HEK293 (cell line): ENCODE data around the gene TRIM47.
A peak's percentile ranks its signal among the peaks of the same experiment; 100 is the strongest.
"Not testable (repeated sequence)": the region's sequence is repeated elsewhere in the genome, so short reads cannot be mapped to it uniquely, and the experiment has no call there.

Experiments used
- CTCF ChIP-seq: fragments of 450-650 bp; formaldehyde crosslinking; IDR thresholded peaks from 2 replicates; pipeline ENCODE4 v1.5.1; 2016; ENCODE audit warnings: missing biosample characterization, missing genetic modification characterization
- KLF1 ChIP-seq: fragments of 450-650 bp; formaldehyde crosslinking; IDR thresholded peaks from 2 replicates; pipeline ENCODE4 v1.5.1; 2016; ENCODE audit warnings: missing biosample characterization, missing genetic modification characterization
- MZF1 ChIP-seq: fragments of 450-650 bp; formaldehyde crosslinking; IDR thresholded peaks from 2 replicates; pipeline ENCODE4 v1.5.1; 2017; ENCODE audit warnings: missing biosample characterization, missing genetic modification characterization, borderline replicate concordance
- ZNF112 ChIP-seq: fragments of 450-650 bp; formaldehyde crosslinking; IDR thresholded peaks from 2 replicates; pipeline ENCODE4 v1.5.0; 2017; ENCODE audit warnings: missing biosample characterization, missing genetic modification characterization
- ZNF571 ChIP-seq: fragments of 450-650 bp; formaldehyde crosslinking; IDR thresholded peaks from 2 replicates; pipeline ENCODE4 v1.5.0; 2017; ENCODE audit warnings: missing biosample characterization, missing genetic modification characterization
- ZNF658 ChIP-seq: fragments of 450-650 bp; formaldehyde crosslinking; IDR thresholded peaks from 2 replicates; pipeline ENCODE4; 2016; ENCODE audit warnings: missing biosample characterization, missing genetic modification characterization

DNA sequence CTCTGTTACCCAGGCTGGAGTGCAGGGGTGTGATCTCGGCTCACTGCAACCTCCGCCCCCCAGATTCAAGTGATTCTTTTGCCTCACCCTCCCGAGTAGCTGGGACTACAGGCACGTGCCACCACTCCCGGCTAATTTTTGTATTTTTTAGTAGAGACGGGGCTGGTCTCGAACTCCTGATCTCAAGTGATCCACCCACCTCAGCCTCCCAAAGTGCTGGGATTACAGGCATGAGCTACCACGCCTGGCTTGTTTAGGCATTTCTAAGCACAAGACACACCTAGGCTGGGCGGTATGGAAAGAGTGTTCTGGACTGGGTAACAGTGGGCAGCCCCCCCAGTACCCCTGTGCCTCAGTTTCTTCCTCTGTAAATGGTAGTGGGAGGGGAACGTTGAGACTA, 8.2 kb downstream of the TRIM47 start:
- TF ChIP-seq ZNF658 (tag by site-specific recombination); ZNF112 (tag by site-specific recombination); ZNF571 (tag by site-specific recombination); CTCF; MZF1 (tag by site-specific recombination): not testable (repeated sequence)
- TF ChIP-seq KLF1 (tag by site-specific recombination) = peak; percentile 70
